HG03469 (cell line): Measurements from ENCODE around the gene PDGFA.

Experiments used
- ATAC-seq: cut with Tn5 transposase; IDR thresholded peaks from one replicate; pipeline ENCODE4 v1.9.1; 2021; ENCODE audit warnings: mild to moderate bottlenecking, moderate library complexity, moderate number of reproducible peaks; ENCODE audit not compliant: unreplicated experiment

PDGFA gene

DNA sequence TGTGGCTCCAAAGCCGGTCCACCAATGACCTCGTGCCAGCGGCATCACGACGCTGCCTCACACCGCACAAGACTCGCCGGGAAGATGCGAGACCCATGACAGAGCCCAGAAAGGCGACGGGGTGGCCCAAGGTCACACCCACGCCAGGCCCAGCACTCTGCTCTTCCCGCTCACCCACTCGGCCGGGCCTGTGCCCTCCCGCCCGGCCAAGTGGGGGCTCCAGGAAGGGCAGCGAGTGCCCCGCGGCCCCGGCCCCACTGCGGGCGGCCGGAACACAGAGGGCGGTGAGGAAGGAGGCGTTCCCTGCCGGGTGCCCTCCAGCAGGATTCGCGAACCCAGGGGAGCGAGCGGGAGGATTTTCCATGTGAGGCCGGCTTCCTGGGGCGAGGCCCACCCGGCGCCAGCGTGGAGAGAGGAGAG is 56.3 kb downstream of the PDGFA start:
- ATAC-seq: no peak

DNA sequence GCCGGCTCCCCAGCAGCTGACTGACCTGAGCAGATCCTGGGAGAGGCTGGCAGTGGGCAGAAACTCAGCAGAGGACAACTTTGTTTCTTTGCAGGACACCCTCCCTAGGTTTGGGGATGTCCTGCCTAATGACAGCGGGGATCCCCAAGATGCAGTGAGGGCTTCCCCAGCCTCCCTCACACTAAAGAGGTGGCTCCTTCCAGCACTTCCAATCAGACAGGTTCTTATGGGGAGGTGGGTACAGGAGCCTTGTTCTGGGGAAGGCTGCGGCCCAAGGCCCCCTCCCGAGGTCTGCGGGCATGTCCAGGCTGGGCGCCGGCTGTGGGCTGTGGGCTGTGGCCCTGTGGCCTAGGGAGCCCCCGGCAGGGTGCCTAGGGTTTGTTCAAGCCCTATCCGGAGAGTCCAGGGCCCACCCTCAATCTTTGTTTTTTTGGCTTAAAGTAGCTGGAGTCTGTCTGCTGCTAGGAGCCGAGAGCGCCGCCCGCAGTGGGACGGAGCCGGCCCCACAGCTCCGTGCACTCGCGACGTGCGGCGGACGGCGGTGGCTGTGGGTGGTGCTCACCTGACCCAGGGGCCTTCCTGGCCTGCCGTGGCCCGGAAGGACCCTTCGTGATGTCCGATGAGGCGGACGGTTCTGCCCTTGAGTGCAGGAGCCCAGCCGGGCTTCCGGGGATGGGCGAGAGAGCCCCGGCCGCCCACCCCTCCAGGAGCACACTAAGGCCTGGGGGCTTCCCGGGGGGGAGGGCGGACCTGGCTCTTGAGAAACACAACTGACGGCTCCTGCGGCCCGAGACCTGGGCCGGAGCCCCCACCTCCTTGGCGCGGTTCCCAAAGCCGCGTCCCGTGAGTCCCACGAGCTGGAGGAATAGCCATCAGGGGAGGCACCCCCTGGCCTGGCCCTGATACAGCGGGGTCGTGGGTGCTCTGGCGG is 57.2 kb downstream of the PDGFA start:
- ATAC-seq: no peak

DNA sequence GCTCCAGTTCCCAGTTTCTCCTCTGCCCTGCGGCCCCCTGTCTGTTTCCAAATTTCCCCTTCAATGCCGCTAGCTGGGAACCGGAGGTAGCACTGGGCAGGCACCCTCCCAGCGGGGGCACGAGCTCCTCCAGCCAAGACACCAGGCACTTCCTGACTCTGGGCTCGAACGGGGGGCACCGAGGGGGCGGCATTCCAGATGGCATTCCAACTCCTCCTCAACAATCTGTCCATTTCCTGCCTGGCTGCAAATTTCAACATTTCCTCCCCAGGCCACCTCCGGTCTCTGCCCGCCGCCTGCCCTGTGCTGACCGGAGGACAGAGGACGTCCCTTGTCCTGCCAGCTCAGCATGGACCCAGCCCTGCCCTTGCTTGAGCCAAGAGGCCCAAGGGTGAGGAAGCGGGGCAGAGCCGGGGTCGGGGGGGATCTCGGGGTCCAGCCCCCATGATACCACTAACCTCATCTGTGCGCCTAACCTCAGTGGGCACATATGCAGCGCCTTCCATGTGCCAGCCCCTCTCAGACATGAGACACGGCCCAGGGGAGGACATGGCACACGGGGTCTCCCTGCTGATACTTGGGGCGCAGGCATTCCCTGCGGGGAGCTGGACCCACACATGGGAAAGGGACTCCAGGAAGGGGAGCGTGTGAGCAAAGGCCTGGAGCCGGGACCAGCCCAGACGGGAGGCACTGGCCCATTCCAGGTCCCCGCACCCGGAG is 58.0 kb downstream of the PDGFA start:
- no peak for ATAC-seq

DNA sequence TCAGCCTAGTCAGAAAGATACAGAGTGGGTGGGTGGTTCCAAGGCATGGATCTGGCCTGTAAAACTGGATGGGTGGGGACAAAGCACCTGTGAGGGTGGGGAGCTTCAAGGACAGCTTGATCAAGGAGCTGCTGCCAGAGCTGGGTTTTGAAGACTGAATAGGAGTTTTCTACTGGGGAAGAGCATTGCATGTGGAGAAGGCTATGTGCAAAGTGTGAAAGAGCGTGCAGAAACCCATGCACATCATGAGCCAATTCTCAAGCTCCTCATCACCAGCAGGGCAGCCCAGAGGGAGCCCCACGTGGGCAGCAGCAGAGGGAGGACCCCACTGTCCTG is 58.6 kb downstream of the PDGFA start:
- no peak for ATAC-seq

DNA sequence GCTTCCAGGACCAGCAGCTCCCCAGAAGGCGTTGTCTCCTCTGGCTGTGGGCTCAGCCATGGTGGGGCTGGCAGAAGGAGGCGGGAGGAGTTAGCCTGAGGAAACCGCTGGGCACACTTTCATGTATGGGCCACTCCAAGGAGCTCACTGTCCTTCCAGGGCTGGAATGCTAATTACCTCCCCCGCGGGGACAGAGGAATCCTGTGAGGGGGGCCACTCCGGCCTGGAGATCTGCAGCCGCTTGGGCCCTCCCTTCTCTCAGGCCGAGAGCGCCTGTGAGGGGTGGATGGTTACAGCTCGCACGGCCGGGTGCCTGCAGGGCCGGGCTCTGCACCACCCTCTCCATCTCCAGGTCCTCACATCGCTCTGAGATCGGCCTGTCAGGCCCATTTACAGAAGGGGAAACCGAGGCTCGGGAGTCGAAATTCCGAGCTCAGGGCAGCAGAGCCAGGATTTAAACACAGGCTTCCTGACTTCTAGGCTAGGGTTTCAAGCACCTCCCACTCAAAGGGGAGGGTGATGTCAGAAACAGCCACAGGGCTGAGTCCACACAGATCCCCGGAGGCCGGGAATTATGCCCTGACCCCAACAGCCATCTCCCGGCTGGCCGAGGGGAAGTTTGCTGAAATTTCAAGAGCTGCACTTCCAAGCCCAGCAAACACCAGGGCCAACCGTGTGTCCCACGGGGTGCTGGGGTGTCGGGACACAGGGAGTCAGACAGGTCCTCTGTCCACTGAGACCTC is 59.1 kb downstream of the PDGFA start:
- ATAC-seq: no peak

DNA sequence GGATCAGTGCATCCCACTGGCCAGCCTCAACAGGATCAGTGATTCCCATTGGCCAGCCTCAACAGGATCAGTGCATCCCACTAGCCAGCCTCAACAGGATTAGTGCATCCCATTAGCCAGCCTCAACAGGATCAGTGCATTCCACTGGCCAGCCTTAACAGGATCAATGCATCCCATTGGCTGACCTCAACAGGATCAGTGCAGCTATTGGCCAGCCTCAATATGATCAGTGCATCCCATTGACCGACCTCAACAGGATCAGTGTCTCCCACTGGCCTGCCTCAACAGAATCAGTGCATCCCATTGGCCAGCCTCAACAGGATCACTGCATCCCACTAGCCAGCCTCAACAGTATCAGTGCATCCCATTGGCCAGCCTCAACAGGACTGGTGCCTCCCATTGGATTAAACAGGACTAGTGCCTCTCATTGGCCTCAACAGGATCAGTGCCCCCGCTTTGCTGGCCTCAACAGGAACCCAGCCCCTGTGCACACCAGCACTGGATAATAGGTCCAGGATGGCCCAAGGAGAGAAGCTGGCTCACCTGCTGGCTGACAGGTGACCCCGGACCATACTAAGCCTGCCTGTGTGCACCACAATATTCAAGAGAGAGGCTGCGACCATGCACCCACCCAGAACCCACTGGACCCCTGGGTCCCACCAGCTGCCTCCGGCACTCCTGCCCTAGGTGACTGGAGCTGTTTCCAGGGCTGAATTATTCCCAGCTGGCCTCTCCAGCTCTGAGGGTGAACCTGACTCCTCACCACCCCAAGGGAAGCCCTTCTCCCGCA is 59.9 kb downstream of the PDGFA start:
- ATAC-seq: no peak

DNA sequence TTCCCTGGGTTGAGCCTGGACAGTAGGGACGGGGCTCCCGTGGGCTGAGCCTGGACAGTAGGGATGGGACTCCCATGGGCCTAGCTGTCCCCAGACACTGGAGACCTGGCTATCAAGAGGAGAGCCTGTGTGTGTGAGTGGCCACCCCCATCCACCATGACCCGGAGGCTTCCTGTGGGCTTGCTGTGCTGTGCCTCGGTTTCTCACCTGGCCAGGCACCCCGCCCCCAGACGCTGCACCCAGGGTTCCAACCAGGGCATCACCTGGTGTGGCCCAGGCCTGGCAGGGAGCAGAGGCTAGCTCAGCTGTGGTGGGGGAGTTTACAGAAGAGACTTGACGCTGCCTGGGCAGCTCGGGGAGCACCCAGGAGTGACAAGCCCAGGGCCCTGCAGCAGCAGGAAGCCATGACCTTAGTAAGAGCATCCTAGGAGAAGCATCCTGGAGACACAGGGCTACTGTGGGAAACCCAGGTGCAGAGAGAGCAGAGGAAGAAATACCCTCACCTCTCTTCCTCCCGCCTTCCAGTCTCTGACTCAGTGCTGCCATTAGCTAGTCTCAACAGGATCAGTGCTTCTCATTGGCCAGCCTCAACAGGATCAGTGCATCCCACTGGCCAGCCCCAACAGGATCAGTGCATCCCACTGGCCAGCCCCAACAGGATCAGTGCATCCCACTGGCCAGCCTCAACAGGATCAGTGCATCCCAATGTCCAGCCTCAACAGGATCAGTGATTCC is 61.0 kb downstream of the PDGFA start:
- no peak for ATAC-seq

DNA sequence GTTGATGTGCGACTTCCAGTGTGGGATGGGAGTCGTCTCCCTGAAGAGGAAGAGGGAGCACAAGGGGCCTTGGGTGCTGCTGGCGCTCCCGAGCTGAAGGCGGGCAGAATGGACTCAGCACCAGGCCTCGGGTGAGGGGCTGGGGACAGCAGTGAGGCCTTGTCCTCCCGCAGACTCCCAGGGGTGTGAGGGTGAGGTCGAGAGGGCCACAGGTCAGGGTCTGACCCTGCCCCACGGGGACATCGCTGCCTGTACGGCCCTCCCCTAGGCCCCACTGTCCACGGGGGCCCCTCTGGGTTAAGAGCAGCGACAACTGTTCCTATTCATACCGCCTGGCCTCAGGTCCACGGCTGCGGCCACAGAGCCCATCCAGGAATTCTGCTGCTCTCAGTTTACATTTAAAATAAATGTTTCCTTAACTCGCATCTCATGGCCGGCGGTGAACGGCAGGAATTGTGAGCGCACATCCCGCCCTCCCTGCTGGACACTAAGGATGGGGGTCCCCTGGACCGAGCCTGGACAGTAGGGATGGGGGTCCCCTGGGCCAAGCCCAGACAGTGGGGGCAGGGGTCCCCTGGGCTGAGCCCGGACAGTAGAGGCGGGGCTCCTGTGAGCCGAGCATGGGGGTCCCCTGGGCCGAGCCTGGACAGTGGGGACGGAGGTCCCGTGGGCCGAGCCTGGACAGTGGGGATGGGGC is 61.7 kb downstream of the PDGFA start:
- no peak for ATAC-seq

DNA sequence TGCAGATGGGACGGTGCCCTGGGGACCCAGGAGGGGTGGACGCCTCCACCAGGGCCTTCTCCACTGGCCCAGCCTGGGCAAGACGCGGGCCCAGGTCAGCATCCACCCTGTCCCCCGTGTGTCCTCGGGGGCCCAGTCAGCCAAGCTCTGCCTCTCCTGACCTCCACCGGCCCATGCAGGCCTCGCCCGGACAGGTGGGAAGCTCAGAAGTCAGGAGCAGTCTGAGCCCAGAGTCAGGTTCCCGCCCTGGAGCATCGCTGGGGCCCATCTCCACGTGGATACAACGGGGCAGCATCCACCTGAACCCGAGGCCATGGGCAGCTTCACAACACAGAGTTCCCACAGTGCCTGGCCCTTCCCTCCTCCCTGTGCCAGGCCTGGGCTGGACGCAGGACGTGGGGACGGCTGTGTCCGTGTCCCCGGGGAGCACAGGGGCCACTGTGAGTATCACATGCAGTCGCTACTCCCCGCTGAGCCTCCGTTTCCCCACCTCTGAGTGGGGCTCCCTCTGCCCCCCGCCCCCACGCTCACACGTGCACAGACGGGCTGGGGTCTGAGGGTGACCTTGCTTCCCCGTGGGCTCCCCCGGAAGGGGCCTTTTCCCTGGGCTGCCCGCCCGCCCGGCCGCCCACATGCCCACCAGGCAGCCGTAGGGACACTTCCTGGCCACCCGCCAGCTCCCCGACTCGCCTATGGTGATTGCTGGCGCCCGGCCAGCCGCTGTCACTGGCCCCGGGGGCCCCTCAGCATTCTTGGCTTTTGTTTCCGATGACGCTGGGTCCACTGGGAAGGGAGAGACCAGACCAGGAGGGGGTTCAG is 64.3 kb downstream of the PDGFA start:
- ATAC-seq: no peak

DNA sequence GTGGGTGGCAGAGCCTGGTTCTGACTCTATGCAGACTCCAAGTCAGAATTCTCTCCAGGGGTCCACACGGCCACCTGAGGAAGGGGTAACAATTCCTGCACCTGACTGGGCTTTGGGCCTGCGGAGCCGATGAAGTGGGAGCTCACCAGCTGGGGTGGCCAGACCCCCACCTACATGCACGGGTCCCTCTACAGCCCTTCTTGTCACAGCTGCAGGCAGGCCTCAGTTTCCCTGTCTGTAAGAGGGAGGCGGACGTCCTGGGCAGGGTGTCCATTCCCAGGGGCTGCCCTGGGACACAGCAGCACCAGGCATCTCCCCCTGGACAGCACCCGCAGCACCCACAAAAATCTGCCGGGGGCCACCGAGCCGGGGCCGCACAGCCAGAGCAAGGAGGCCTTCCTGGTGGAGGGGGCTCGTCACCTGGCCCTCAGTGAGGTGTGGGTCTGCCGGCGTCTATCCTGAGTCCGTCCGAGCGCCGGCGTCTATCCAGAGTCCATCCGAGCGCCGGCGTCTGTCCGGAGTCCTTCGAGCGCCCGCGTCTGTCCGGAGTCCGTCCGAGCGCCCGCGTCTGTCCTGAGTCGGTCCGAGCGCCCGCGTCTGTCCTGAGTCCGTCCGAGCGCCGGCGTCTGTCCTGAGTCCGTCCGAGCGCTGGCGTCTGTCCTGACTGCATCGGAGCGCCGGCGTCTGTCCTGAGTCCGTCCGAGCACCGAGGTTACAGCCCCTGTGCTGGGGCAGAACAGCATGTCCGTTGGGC is 65.1 kb downstream of the PDGFA start:
- no peak for ATAC-seq

DNA sequence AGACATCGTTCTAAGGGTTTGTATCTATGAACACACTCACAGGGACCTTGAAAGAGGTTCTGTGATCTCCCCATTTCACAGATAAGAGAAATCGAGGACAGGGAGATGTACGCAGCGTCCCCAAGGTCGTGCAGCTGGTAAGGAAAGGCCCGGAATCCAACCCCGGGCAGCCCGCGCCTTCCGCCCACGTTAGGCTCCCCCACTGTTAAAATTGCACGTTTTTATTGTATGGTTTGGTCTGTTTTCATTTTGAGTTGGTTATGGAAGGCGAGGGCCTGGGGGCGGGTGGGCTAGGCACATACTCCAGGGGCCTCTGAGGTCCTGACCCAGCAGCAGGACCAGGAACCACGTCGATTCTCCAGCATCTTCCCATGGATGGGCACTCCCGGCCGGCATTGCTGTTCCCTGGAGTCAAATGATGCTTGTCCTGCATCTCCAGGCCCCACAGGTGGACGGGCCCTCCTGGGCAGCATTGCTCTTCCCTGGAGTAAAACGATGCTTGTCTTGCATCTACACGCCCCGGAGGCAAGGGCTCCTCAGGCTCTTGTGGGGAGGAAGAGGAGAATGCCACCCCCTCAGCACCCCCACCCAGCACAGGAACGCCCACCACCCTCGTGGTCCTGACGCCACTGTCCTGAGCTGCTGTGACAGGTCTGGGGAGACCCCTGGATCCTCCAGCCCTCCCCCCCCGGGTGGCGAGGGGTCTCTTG is 65.9 kb downstream of the PDGFA start:
- ATAC-seq: no peak

DNA sequence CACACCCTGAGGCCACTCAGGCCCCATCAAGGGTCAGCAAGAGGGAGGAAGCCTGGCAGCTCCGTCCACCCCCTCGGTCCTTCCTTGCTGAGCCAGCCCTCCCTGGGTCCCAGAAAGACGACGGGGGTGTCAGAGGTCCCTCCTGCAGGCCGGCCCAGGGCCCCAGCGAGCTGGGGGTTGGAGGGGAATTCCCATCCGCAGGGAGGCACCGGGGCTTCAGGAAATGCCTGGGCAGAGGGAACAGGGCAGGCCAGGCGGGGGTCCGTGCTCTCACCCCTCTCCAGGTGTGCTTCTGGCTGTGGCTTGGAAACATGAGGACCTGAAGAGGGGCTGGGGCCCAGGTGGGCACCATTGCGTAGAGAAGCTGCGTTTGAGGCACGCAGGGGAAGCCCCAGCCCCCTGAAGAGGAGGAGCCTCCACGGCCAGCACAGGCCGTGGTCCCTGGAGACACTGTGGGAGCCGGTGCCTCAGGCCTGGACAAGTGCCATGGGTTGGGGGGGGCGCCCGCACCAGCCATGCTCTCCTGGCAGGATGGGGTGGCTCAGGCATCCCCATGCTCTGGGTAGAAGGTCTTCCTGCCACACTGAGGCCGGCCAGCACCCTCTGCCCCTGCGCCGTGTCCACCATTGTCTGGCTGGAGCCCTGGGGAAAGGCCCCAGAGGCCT is 66.7 kb downstream of the PDGFA start:
- no peak for ATAC-seq

DNA sequence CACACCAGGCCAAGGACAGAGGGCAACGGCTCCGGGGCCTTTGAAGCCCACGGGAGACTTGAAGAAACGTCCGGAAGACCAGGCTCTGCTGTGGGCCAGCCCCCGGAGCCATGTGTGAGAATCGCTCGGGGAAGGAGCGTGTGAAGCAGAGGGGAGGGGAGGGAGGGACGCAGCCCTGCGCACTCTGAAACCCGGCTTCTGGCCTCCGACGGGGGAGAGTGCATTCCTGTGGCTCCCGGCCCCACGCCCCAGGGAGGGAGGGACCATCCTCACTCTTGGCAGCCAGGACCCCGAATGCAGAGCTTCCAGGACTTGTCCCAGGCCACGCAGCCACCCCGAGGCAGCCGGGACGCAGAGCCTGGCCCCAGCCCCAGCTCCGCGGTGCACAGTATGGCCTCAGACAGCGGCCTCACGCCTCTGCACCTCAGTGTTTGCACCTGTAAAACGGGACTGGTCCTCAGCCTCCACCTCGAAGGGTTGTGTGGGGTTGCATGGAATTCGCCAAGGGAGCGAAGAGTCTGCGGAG is 67.4 kb downstream of the PDGFA start:
- no peak for ATAC-seq

DNA sequence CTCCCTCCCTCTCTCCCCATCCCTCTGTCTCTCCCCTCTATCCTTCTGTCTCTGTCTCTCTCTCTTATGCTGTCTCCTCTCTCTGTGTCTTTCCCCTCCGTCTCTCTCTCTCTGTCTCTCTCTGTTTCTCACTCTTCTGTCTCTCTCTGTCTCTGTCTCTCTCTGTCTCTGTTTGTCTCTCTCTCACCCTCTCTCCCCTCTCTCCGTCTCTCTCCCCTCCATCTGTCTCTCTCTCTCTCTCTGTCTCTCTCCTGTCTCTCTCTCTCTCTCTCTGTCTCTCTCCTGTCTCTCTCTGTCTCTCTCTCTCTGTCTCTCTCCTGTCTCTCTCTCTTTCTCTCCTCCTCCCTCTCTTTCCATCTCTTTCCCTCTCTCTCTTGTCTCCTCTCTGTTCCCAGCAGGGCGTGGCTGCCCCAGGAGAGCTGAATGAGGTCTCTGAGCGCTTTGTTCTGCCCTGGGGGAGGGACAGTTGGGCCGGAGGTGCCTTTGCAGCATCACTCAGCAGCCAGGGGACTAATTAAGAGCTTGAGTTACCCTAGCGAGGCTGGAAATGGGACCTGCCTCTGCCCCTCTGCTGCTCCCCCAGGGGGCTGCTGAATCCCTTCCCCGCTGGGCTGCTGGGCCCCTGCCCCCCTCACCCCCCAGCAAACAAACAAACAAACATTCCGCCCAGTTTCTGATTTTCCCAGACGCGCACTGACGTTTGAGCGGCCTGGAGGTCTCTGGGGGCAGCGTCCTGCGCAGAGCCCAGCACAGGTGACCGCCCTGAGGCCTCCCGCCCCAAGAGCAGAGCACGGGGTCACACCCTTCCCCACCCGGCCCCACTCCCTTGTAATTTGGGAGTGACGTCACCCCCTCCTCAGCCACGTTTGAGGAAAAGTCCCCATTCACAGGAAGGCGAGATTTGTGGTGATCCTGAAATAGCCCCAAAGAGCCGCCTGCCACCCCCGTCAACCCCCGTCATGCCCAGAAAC is 68.1 kb downstream of the PDGFA start:
- no peak for ATAC-seq

DNA sequence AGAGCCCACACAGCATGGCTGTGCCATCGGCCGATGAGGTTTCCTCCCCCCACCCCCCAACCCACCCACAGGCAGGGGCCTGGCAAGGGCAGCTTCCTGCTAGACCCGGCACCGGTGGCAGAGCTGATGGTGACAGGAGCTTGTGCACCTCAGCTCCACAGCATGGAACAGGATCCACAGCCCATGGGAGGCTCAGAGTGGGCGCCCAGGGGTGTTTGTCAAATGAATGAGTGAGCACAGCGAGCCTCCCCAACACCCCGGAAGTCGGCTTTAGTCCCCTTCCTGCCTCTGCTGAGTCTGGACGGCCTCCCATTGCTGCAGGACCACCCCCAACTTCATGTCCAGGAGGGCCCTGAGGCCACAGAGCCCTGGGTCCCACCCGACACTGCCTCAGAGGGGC is 68.9 kb downstream of the PDGFA start:
- no peak for ATAC-seq
